Fibroblast of upper back skin (primary cell): ENCODE data around the gene ST6GALNAC4.
"Not testable (repeated sequence)": the region's sequence is repeated elsewhere in the genome, so short reads cannot be mapped to it uniquely, and the experiment has no call there.

Experiments used
- DNase-seq: peaks from one replicate; pipeline ENCODE4 v3.0.0-alpha.2; 2013

ST6GALNAC4 gene

DNA sequence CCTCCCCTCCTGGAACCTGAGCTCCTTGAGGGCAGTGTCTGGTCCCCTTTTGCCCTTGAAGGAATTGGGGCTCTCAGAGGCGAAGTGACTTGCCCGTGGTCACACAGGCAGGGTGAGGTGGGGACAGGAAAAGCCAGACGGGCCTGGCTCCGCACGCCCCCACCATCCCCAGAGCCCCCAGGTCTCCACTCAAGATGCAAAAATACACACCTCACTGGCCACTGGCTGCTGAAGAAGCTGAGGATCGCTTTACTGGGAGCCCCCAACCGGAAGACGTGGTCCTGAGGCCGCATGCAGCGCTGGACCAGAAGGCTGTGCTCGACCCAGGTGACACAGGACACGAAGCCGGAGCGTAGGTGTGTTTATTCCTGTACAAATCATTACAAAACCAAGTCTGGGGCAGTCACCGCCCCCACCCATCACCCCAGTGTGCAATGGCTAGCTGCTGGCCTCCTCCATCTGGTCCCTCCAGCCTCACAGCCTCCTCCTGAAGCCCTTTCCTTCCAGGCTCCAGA, 31.8 kb downstream of the ST6GALNAC4 start:
- DNase-seq: no peak

DNA sequence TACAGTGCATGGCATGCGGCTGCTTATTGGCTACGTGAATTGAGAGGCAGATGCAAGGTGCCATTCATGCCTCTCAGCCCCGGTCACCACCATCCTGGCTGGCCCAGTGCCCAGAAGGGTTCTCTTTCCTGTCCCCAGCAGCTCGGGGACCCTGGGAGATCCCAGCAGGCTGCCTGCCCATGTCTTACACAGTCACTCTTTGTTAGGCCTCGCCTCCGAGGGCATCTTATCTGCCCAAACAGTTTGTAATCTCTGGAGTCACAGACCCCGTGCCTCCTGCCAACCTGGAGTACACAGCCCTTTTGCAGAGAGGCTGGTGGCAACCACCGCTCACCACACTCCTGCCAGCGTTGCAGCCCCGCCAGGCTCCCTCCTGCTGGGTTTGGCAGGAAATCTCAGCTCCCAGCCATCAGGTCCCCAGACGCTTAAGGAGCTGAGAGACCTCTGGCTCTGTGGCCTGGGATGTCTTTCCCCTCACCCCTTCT, 32.4 kb downstream of the ST6GALNAC4 start:
- DNase-seq: no peak

DNA sequence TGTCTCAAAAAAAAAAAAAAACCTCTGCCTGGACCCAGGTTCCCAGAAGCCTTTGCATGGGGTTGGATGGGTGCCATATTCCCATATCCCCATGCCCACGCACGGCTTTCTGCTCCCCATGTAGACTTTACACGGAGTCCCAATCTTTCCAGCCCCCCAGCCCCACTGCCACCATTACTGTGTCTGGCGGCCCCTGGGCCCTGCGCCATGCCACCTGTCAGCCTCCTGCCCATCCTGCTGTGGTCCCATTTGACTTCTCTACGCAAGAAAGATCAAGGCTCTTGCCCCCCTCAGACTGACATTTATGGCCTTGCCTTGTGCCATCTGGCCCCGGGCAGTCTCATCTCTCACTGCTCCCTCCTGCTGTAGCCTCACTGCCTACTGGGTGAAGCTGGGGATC, 32.9 kb downstream of the ST6GALNAC4 start:
- no peak for DNase-seq

DNA sequence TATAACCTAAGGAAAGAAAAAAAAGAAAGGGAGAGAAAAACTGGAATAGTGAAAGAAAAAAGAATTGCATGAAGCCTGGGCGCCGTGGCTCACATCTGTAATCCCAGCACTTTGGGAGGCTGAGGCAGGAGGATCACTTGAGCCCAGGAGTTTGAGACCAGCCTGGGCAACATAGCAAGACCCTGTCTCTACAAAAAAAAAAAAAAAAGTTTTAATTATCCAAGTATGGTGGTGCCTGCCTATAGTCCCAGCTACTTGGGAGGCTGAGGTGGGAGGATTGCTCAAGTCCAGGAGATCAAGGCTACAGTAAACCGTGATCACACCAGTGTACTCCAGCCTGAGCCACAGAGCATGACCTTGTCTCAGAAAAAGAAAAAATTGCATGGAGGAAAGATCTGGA, 35.1 kb downstream of the ST6GALNAC4 start:
- not testable (repeated sequence) for DNase-seq

DNA sequence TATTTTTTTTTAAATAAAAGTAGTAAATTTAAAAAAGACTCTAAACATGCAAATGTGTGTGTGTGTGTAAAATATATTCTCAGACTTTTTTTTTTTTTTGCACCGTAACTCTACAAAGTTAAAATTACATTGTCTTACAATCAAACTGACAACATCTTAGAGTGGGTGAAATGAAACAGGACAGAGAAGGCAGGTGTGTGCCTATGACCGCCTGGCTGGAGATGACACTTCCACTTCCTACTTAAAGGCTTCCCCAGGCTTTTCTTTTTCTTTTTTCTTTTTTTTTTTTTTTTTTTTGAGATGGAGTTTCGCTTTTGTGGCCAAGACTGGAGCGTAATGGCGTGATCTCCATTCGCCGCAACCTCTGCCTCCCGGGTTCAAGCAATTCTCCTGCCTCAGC, 36.7 kb downstream of the ST6GALNAC4 start:
- no peak for DNase-seq

DNA sequence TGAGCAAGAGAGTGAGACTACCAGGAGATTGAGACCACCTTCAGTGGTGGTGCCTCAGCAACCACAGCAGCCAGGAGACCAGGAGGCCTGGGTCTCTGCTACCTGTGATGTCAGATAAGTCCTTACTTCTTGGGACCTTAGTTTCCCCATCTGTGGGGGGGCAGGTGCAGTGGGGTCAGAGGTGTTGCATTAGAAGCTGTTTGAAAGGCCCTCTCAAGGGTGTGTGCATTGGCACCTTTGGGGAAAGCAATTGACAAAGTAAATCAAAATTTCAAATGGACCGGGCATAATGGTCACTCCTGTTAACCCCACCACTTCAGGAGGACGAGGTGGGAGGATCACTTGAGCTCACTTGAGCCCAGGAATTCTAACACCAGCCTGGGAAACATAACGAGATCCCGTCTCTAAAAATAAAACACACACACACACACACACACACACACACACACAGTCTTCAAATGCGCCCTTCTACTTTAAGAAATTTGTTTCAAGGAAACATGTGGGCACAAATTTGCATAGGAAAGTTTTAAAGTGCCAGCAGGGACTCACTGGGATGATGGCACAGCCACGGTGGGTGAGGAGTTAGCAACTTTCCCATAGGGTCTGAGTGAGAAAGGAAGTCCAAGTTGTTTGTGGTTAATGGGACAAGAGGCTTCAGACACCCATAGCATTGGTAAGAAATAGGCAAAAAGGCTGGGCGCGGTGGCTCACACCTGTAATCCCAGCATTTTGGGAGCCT, 38.0 kb downstream of the ST6GALNAC4 start:
- DNase-seq: no peak

DNA sequence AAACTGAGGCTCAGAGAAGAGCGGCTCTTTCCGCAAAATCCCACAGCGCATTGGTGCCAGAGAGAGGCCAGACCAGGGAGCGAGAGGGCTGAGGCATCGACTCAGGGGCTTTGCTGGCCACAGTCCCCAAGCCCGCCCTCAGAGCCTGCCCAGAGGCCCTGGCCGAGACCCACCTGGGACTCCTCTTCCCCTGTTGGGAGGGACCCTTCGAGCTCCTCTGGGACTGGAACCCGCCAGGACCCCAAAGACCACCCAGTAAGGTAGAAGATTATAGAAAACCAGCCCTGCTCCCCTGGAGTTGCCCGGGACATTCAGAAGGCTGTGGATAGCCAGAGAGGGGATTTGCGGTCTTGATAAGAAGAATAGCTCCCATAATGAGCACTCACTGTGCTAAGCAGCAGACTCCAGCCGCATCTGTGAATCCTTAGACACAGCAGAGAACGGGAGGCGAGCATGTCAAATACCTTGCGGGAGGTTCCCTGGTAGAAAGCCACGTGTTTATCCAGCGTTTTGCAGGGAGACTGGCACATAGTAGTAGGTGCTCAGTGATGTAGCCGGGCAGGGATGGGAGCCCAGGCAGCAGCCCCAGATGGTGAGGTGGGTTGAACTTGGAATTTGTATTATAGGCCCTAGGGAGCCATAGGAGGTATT, 38.7 kb downstream of the ST6GALNAC4 start:
- DNase-seq: no peak

DNA sequence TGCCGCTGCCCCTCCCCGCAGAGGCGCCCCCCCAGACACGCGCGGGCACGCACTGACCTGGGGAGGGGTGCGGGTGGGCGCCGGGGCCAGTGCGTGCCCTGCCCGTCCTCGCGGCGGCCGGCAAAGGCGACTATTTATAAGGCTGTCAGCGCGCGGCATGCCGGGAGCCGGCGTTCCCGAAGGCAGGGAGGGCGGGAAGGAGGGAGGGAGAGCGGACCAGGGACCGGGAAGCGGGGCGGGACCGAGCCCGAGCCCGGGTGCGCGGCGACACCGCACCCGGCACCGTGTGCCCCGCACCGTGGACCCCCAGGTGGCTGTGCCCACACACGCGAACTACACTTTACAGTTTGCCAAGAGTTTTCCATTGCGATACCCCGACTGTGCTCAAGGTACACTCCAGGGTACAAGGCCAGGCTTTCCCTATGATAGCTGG, 39.3 kb downstream of the ST6GALNAC4 start, which contains the start of gene AK1:
Gene AK1 (minus strand): TSS at position 110 of the 433 bp plus-strand sequence. CDS start 3,058 bp downstream, outside the sequence.
- DNase-seq: peak; percentile 60

DNA sequence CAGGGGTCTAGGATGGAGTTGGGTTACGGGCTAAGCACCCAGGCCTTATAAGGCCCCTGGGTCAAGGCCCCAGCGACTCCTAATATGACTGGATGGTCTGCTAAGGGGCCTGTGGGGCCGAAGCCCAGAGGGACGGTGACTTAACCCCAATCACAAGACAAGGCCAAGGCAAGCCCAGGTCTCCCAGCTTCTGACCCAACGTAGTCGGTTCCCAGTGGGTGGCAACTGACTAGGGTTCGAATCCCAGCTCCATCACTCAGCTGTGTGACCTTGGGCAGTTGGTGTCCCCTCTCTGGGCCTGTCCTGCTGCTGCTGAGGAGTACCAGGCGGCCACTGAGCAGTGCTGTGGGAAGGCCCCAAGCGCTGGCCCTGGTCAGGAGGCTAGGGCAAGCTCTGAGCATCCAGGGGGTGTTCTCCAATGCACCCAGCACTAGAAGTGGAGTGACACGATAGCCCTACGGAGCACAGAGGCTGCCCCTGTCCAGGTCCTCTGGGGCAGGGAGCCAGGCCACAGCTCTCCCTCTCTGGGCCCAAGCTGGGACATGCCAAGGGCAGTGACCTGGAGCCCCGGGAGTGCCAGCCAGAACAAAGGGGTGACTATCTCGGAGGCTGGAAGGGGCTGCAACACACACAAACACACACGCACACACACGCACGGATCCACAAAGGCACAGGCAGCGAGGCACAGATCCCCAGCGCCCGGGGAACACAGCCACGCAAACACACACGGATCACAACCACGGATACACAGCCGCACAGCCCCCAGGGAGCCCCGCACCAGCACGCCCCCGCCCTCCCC, 39.9 kb downstream of the ST6GALNAC4 start:
- no peak for DNase-seq

DNA sequence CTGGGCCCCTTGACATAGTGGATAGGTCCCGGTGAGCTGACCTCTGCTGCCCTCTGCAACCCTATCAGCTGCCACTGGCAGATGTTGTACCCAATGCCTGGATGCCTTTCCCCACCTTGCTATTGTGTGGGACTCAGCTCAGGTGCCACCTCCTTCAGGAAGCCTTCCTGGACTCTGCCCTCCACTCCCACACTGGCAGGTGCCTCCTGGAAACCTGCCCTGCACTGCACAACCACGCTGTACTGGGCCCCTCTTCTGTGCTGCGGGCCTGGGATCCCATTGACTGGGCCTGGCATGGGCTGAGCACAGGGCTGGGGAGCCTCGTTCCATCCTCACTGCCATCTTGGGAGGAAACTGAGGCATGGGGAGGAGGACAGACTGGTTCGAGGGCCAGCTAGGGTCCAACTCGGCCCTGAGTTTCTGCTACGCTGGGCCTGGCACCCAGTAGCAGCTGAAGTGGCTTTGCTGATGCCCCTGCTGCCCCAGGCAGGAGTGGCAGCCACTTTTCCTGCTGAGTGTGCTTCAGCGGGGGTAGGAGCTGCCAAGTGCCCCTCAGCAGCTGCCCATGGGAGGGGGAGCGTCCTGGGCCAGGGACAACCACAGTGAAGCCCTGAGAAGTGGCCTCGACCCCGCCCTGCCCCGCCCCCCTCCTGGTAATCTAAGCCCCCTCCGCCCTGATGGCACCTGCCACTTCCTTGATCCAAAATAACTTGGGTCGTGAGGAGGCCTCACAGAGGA, 40.6 kb downstream of the ST6GALNAC4 start:
- no peak for DNase-seq

DNA sequence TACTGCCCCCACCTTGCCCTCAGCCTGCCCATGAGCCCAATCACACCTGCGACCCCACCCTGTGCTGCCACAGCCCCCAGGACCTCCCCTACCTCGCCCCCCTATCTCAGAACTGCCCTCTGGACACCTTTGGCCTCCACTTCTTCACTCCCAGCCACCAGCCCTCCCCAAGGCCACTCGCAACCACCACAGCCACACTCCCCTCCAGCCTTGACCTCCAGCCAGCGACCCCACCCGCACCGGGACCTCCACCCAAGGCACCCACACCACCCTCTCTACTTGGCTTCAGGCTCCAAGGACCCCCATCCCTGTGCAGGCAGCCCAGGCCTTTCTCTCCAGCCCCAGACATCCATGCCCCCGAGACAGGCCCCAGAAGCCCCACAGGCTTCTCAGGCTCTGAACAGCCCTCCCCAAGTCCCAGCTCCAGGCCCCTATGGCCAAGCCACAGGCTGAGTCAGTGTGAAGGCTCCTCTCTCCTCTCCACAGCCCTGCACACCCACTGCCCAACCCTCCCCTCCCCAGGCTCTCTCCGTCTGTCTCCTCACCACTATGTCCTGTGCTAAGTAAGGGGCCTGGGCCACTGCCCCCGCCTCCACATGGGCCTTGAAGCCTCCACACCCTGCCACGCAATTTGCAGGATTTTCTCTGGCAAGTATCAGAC, 41.4 kb downstream of the ST6GALNAC4 start:
- peak; percentile 69 for DNase-seq

DNA sequence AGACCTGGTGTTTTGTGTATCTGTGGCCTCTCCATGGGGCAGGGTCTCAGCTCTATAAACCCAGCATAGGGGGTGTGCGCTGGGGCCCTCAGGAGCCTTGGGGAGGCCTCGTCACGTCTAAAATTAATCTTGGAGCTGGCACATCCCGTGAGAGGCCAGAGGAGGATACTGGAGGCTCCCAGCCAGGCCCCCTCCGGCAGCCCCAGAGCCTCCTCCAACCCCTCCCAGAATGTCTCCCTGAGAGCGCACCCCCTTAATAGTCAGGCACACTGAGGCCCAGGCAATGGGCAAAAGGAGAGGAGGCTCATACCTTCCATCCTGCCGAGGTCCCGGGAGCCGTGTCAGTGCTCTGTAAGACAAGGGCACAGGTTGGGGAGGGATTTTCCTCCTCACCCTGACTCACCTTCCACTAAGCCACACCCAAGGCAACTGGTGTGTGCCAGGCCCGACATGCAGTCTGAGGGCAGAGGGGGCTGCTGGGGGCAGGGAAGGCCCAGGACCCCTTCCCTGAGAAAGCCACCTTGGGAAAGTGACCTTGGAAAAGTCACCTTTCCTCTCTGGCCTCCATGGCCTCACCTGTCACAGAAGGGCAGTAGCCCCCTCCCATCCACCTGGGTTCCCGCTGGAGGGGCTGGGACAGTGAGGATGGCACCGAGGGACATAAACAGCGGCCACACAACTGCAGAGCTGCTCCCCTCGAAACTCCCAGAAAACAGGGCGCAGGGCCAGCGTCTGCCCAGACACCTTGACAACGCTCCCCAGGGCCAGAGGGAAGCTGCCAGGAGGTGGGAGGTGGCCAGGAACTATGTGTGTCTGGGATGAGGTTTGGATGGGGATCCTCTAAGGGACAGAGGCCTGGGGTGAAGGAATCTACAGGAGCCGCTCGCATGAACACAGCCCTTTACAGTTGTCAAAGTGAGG, 42.3 kb downstream of the ST6GALNAC4 start:
- no peak for DNase-seq

DNA sequence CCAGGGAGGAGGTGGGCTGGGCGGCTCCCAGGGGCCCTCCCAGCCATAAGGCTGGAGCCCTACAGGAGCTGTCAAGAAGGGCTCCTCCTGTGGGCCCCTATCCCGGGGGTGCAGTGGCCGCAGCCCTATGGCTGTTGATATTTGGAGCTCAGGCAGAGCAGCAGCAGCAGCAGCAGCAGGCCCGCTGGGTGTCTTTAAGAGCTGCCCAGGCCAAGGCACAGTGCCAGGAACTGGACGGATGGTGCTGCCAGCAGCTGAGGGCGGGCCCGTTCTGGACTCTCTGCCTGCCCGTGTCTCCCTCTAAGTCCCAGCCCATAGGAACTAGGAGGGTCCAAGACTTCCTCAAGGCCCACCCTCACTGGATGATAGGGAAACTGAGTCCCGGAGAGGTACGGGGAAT, 43.0 kb downstream of the ST6GALNAC4 start:
- DNase-seq: no peak

DNA sequence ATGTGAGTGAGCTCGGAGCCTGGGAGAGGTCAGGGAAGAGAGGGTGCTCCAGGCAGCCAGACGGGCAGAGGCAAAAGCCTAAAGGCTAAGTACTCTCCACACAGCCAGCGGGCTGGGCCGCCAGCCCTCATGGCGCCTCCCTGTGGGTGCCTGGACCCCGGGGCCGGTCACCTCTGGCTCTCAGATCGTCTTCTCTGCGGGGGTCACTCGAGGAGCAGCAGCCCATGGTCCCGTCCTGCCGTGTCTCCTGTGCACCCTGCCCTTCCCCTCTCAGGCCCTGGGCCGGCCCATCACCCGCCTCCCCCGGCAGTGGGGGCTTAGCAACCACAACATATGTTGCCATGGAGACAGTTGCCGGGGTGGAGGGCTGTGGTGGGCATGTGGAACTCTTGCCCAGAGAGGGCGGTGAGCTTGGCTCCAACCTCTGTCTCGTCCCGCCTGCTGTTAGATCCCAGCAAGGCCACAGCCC, 43.6 kb downstream of the ST6GALNAC4 start:
- no peak for DNase-seq

DNA sequence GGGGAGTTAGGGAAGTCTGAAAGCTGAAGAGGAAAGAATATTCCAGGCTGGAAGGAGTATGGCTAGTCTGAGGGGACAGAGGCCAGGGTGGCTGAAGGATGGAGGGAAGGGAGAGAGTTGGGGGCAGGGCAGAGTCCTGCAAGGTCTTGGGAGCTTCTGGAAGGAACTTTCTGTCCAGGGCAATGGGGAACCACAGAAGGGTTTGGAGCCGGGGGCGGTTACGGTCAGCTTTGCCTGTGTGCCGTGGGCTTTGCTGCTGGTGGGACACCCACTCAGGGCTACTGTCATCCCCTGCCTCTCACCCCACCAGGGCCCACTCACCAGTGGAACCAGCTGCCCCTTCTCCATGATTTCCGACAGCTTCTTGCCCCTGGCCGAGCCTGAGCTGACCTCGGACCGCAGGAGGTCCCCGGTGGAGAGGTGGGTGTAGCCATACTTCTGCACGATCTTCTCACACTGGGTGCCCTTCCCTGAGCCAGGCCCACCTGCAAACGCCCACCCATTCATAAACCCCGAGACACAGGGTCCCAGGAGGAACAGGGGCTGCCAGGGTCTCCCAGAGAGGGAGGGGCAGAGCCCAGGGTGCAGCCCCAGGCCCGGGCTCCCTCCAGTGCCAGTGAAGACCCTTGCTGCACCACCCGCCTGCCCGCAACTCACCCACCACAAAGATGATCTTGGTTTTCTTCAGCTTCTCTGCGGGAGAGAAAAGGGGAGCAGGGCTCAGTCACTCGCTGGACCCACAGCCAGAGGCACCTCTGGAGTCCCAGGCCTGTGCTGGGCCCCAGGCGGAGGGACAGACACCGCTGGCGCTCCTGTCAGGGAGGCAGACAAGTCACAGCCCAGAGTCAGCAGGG, 44.2 kb downstream of the ST6GALNAC4 start:
- no peak for DNase-seq

DNA sequence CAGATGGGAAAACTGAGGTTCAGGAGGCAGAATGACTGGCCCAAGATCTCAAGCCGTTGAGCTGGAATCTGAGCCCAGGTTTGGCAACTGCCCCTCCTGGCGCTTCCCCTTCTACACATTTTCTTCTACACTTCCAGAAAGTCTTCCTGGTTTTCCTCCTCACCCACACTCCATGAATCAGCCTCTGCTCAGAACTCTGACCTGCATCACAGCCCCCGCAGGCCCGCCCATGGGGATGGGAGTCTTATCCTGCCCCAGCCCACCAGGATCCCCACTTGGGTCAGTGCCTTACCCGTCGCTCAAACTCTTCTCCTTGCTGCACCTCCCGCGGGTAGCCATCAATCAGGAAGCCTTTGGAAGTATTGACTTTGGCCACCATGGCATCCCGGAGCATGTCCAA, 45.3 kb downstream of the ST6GALNAC4 start:
- no peak for DNase-seq

DNA sequence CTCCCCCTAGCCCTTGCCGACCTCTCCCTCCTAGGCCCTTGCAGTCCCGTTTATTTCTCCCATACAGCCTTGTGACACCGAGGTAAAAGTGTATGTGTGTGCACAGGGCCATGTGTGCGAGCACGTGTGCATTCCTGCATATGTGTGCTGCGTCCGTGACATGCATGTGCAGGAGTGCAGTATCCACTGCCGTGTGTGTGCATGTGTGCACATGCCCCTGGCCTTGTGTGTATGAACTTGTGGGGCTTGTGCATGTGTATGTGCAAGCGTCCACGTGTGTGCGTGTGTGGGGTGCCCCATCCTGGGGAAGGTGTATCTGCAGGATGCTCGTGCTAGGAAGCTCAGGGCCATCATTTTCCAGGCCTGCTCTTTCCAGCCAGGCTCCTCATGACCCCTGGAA, 46.0 kb downstream of the ST6GALNAC4 start:
- no peak for DNase-seq

DNA sequence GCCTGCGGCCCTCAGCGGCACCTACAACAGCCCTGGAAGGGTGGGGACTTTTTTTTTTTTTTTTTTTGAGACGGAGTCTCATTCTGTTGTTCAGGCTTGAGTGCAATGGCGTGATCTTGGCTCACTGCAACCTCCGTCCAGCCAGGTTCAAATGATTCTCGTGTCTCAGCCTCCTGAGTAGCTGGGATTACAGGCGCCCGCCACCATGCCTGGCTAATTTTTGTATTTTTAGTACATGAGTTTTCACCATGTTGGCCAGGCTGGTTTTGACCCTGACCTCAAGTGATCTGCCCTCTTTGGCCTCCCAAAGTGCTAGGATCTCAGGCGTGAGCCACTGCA, 46.7 kb downstream of the ST6GALNAC4 start:
- not testable (repeated sequence) for DNase-seq

DNA sequence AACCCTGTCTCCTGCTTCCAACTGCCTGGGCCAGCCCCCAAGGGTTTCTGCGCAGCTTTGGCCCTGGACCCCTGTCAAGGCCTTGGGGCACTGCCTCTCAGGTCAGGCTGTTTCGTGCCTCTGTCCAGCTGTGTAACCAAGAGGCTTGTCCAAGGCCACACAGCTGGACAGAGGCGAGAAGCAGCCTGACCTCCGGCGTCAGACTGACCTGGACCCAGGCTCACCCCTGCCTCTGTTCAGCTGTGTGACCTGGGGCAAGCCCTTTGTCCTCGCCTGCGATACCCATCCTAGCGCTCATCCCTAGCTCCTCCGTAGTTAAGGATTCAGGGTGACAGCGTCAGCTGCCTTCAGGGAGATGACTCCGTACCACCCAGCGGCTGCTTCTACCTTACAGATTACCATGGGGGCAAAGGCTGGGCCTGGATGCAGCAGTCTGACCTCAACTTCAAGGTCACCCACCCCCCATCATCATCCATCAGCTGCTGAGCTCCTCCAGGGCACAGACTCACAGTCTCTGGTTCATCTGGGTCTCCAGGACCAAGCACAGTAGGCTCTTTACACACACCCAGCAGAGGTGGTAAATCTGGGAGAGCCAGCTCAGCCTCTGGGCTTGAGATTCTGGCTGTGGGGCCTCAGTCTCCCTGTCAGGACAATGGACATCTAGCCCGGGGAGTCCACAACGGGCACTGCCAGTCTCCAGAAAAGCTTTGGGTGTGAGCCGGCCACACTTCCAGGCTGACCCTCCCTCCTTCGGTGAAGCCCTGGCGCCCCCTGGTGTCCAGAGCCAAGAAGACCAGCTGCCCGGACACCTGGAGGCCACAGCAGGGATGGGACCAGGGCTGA, 47.3 kb downstream of the ST6GALNAC4 start:
- DNase-seq: peak; percentile 74
